ENCODE measurements around the gene UBE3D. TPM values are rescaled to one million over a fixed set of nuclear protein-coding genes. Genes with fewer than 3 reads are reported as not detected.

Gene UBE3D
- total and polyA plus RNA-seq, 2 of the 4 experiments (the other 2 are of a cell fraction), result 3.2 to 6.3 TPM

DNA sequence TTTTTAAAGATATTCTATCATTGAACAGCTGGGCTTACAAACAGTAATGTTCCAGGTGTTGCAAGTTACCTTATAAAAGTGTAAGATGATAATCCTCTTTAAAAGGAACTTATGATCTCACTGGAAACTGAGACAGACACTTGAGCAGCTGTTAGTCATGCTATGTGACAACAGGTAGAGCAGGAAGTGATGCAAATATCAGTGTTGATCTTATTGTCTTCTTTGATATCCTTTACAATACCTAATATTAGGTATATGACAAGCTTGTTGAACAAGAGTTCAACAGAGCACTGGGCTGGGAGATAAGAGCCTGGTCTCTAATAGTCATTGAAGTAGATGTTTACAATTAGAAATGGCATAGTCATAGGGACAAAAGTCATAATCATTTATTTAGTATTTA is 150.0 kb downstream of the UBE3D start:
- H4K91ac ChIP-seq (ENCODE audit: insufficient read depth, low read depth, low read length), result no peak overlapping the region
- no peaks in the 10 kb centered on the region for H3K9me1 ChIP-seq (ENCODE audit: insufficient read depth, low read length)
- no peak overlapping the region for H4K5ac ChIP-seq (ENCODE audit: low read depth, low read length)
- no peak overlapping the region for H2AFZ ChIP-seq (replicated peaks; ENCODE audit: low read length, poor library complexity)
- H3K56ac ChIP-seq (ENCODE audit: extremely low read depth, insufficient read depth, low read length), result no peak overlapping the region
- no peak overlapping the region for H3K14ac ChIP-seq (replicated peaks; ENCODE audit: low read depth, low read length)
- ChIA-PET CTCF (interaction anchor here (0.5 kb wide), 1 partner anchor 68 kb away, joined by 3 read pairs; no protein-coding TSS in a partner anchor), POLR2A (ENCODE audit: unreplicated experiment) (no interaction called here)
- TF ChIP-seq FOS (IDR thresholded peaks at IDR 0.05; ENCODE audit: low read depth, low read length) (no peak), CHD1 (IDR thresholded peaks at IDR 0.05; ENCODE audit: low read depth, low read length) (no peak), CEBPB (IDR thresholded peaks at IDR 0.05; ENCODE audit: low read depth, low read length) (no peak), RFX5 (IDR thresholded peaks at IDR 0.05; ENCODE audit: low read depth, low read length) (no peak), MAFK (IDR thresholded peaks at IDR 0.05; ENCODE audit: low read depth, low read length) (no peak), MXI1 (IDR thresholded peaks at IDR 0.05; ENCODE audit: borderline replicate concordance, low read depth, low read length) (no peak), SMC3 (IDR thresholded peaks at IDR 0.05; ENCODE audit: low read depth, low read length) (no peak), POLR2A (IDR thresholded peaks at IDR 0.05; ENCODE audit: low read depth, low read length) (no peak), NFE2L2 (IDR thresholded peaks at IDR 0.05; ENCODE audit: low read depth, low read length) (no peak), RCOR1 (IDR thresholded peaks at IDR 0.05; ENCODE audit: insufficient replicate concordance, low read length) (no peak), RAD21 (IDR thresholded peaks at IDR 0.05; ENCODE audit: low read length) (no peak), CTCF (conservative IDR thresholded peaks at IDR 0.05; ENCODE audit: low read depth, low read length) (no peak), BHLHE40 (IDR thresholded peaks at IDR 0.05; ENCODE audit: low read depth, low read length) (no peak), MAZ (IDR thresholded peaks at IDR 0.05; ENCODE audit: borderline replicate concordance, low read depth, low read length) (no peak)
- TF ChIP-seq, protein P1, sequence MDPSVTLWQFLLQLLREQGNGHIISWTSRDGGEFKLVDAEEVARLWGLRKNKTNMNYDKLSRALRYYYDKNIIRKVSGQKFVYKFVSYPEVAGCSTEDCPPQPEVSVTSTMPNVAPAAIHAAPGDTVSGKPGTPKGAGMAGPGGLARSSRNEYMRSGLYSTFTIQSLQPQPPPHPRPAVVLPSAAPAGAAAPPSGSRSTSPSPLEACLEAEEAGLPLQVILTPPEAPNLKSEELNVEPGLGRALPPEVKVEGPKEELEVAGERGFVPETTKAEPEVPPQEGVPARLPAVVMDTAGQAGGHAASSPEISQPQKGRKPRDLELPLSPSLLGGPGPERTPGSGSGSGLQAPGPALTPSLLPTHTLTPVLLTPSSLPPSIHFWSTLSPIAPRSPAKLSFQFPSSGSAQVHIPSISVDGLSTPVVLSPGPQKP (IDR thresholded peaks at IDR 0.05; ENCODE audit: borderline replicate concordance, low read depth, low read length), result no peak
- TF ChIP-seq, protein P2, sequence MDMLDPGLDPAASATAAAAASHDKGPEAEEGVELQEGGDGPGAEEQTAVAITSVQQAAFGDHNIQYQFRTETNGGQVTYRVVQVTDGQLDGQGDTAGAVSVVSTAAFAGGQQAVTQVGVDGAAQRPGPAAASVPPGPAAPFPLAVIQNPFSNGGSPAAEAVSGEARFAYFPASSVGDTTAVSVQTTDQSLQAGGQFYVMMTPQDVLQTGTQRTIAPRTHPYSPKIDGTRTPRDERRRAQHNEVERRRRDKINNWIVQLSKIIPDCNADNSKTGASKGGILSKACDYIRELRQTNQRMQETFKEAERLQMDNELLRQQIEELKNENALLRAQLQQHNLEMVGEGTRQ (IDR thresholded peaks at IDR 0.05; ENCODE audit: low read depth, low read length), result no peak
- no peak overlapping the region for H3K27ac ChIP-seq (ENCODE audit: insufficient read depth, low read length)
- dilution Hi-C loops (cut with HindIII; ENCODE audit: low sequenced_read_pairs, unreplicated experiment), result no loop called here
- no peak overlapping the region for H3K4me2 ChIP-seq (ENCODE audit: low read depth, low read length)
- no peaks in the 10 kb centered on the region for H3K9me3 ChIP-seq (ENCODE audit: control insufficient read depth, insufficient read depth, low read length)
- no peak for ATAC-seq (ENCODE audit: low read depth)
- H2BK15ac ChIP-seq (ENCODE audit: low read depth, low read length), result no peak overlapping the region
- H3K4me1 ChIP-seq (ENCODE audit: control insufficient read depth, insufficient read depth, low read length), result no peaks in the 10 kb centered on the region
- H2AK9ac ChIP-seq (replicated peaks; ENCODE audit: low read depth, low read length, poor library complexity), result no peak overlapping the region
- no peak for DNase-seq
- intact Hi-C loops (cut with micrococcal nuclease), result no loop called here
- in situ Hi-C loops (cut with MboI; ENCODE audit: low sequenced_read_pairs), result no loop called here
- H3K23ac ChIP-seq (ENCODE audit: low read depth, low read length), result no peak overlapping the region
- H3K79me1 ChIP-seq (ENCODE audit: low read depth in 1 of 2, low read length in 2 of 2), result no peaks in the 10 kb centered on the region
- no peak overlapping the region for H4K8ac ChIP-seq (ENCODE audit: low read depth in 2 of 2, low read length in 2 of 2)
- H3K36me3 ChIP-seq (ENCODE audit: control insufficient read depth, insufficient read depth, low read length), result no peaks in the 10 kb centered on the region
- H3K18ac ChIP-seq (ENCODE audit: low read depth, low read length), result no peak overlapping the region
- H2AK5ac ChIP-seq (ENCODE audit: low read depth, low read length), result no peak overlapping the region
- no peak overlapping the region for H2BK120ac ChIP-seq (ENCODE audit: low read depth, low read length)
- H3K4me3 ChIP-seq (ENCODE audit: insufficient read depth, low read depth, low read length), result no peak overlapping the region
- H4K20me1 ChIP-seq (ENCODE audit: insufficient read depth, low read length), result no peaks in the 10 kb centered on the region
- H3K27me3 ChIP-seq (ENCODE audit: control insufficient read depth, insufficient read depth, low read length), result no peaks in the 10 kb centered on the region
- H2BK5ac ChIP-seq (ENCODE audit: low read depth, low read length, poor library complexity, severe bottlenecking), result no peak overlapping the region
- no peak overlapping the region for H2BK20ac ChIP-seq (ENCODE audit: low read depth, low read length)
- no peak overlapping the region for H3K4ac ChIP-seq (ENCODE audit: low read depth, low read length)
- no TSS peak for BruUV-seq (replicated peaks)
- no peak overlapping the region for H3K9ac ChIP-seq (ENCODE audit: low read depth, low read length)

All from IMR-90 (cell line).